IPS-11a (cell line): ENCODE data around the gene PANK1.
"Not testable (repeated sequence)": the region's sequence is repeated elsewhere in the genome, so short reads cannot be mapped to it uniquely, and the experiment has no call there.

Experiments used
- H3K4me3 ChIP-seq: one replicate; pipeline ENCODE4 v1.5.1; 2013; ENCODE audit warnings: low read depth, low read length, control low read depth

Gene PANK1

GRCh38 chr10:89576022-89576421 lies 69.0 kb downstream of the PANK1 start:
- H3K4me3 ChIP-seq: no peak overlapping the region

DNA sequence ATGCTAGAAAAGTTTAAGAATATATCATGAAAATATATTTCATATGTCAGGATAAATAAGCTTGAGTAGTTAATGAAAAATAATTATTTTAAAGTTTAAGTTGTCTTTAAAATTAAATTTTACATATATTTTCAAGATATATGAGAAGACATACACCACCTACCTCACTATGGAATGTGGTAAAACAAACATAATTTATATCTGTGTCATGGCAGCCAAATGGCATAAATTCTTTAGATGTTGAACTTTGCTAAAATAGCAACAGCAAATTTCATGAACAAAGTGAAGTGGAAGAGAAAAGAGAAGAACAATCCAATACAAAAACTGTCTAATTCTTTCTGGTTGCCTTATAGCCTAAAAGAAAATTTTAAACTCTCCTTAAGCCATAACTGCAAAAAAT lies 70.0 kb downstream of the PANK1 start:
- no peak overlapping the region for H3K4me3 ChIP-seq

- H3K4me3 ChIP-seq: no peak overlapping the region
These were observed 70.7 kb downstream of the PANK1 start for GRCh38 chr10:89574368-89574767.

GRCh38 chr10:89567576-89568245 lies 77.3 kb downstream of the PANK1 start:
- no peak overlapping the region for H3K4me3 ChIP-seq

GRCh38 chr10:89566992-89567391 lies 78.0 kb downstream of the PANK1 start:
- no peak overlapping the region for H3K4me3 ChIP-seq

GRCh38 chr10:89566095-89566950 lies 78.7 kb downstream of the PANK1 start:
- no peak overlapping the region for H3K4me3 ChIP-seq

DNA sequence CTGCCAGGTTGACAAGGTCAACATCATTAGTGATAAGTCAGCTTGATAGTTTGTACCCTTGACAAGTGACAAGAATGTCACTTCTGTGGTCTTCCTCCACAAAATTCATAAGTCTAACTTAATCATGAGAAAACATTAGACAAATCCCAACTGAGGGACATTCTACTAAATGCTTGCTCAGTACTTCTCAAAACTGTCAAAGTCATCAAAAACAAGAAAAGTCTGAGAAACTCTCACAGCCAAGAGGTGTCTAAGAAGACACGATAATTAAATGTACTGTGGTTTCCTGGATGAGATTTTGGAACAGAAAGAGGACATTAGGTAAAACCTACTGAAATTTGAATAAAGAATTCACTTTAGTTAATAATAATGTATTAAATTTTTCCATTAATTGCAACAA lies 79.9 kb downstream of the PANK1 start:
- no peak overlapping the region for H3K4me3 ChIP-seq

GRCh38 chr10:89563861-89564478 lies 81.1 kb downstream of the PANK1 start:
- no peak overlapping the region for H3K4me3 ChIP-seq

- no peak overlapping the region for H3K4me3 ChIP-seq
These were observed 81.7 kb downstream of the PANK1 start for GRCh38 chr10:89563311-89563710.

GRCh38 chr10:89556600-89556999 lies 88.4 kb downstream of the PANK1 start:
- no peak overlapping the region for H3K4me3 ChIP-seq

- H3K4me3 ChIP-seq: no peak overlapping the region
These were observed 89.2 kb downstream of the PANK1 start for GRCh38 chr10:89555688-89556445.

DNA sequence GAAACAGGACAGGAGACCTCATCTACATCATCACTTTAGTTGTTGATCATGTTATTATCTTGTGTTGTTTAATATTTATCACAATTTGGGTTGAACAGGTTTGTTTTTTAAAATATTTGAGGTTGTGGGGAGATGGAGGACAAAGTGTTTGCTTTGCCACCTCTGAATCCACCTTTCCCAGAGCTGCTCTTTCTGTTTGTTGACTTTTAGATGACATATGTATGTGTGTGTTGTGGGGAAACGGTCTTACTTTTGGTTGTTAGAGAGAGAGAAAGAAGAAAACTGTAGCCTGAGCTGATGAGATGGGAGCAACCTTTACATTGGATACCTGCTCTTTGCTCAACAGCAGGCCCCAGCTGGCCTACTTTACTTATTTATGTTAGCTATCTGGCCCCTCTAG lies 90.6 kb downstream of the PANK1 start:
- H3K4me3 ChIP-seq: no peak overlapping the region

DNA sequence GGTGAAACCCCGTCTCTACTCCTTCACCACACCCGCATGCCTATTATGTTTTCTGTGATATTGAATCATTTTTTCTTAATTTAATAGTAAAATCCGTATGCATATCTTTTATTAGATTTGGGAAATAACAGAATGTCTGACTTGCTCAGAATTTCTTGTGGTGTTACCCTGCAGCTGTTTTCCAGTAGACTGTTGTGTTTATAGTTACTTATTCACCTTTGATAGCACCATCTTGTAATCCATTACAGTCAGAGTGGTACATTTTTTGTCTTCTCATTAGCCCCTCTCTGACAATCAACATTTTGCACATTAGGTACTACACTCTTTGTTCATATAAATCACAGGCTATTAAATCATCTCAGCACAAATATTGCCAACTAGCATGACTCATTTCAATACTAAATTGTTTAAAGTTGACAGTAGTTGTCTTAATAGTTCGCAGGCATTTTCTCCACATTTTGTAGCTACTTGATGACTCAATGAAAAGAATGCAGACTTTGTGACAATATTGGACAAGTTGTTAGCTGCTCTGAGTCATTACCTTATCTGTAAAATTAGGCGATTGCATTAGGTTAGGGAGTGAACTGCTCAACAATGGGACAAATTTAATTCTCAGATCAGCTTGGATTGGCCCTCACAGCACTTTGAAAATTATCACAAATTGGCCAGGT lies 91.8 kb downstream of the PANK1 start:
- no peak overlapping the region for H3K4me3 ChIP-seq

DNA sequence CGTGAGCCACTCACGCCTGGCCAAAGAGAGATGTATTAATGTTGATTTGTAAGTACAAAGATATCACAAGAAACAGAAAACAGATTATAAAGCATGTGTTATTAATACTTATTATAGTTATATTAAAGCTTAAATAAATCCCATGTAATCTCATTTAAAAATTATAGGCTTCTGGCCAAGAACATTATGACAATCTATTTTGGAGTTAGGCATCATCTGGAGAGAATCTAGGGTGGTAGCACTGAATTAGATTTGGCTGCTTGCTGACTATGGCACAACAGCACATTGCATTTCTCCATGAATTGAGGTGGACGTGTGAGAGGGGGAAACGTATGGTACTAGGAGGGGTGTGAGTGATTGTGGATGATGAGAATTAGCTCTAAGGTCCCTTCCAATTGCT lies 92.8 kb downstream of the PANK1 start:
- H3K4me3 ChIP-seq: no peak overlapping the region

DNA sequence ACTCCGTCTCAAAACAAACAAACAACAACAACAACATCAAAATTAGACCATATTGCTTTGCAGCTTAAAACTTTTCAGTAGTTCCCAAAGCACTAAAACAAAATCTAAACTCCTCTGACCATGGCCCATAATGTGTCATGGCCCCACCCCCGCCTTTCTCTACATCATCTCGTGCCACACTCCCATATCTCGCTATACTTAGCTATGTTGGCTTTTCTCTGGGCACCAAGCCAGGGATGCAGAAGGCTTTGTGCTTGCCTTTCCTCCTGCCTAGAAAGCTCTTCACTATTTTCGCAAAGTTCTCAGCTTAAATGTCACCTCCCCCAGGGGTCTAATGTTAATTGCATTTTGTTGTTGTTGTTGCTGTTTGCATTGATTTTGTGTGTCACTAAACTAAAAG lies 94.5 kb downstream of the PANK1 start:
- no peak overlapping the region for H3K4me3 ChIP-seq

- no peak overlapping the region for H3K4me3 ChIP-seq
These were observed 95.5 kb downstream of the PANK1 start for GRCh38 chr10:89549510-89549909.

DNA sequence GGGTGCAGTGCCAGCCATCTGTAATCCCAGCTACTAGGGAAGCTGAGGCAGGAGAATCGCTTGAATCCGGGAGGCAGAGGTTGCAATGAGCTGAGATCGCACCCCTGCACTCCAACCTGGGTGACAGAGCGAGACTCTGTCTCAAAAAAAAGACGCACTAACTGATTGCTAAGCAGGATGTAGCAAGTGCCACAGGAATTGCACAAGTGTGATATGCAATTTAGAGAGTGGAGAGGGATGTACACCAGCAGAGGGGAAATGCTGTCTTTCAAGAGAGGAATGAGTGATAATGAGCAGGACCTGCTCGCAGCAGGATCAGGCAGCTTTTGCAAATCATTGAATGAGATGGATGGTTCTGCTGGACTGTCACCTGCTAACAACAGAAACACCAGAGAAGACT lies 96.4 kb downstream of the PANK1 start:
- H3K4me3 ChIP-seq: no peak overlapping the region

DNA sequence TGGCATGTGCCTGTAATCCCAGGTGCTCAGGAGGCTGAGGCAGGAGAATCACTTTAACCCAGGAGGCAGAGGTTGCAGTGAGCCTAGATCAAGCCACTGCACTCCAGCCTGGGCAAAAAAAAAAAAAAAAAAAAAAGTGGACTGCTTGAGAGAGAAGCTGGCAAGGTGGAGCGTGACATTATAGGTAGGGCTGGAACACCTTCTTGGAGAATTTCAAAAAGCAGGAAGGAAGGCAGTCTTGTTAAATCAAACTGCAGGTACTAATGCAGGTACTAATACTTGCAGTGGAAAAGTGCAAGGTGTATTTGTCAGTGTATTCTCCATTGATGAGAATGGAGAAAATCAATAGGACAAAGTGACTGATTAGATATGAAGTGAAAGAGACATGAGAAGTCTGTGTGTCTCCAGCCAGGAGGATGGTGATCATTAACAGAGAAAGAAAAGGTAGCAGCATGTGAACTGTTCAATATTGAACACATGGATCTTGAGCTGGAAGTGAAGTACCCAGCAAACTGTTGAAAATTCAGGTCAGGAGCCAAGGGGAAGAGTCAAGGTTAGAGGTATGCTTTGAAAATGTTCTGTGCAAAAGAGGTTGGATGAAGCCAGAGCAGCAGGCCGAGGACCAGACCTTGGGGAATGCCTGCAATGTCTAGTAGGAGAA lies 97.1 kb downstream of the PANK1 start:
- no peak overlapping the region for H3K4me3 ChIP-seq

- not testable (repeated sequence) for H3K4me3 ChIP-seq
These were observed 98.4 kb downstream of the PANK1 start for GRCh38 chr10:89546651-89547050.

DNA sequence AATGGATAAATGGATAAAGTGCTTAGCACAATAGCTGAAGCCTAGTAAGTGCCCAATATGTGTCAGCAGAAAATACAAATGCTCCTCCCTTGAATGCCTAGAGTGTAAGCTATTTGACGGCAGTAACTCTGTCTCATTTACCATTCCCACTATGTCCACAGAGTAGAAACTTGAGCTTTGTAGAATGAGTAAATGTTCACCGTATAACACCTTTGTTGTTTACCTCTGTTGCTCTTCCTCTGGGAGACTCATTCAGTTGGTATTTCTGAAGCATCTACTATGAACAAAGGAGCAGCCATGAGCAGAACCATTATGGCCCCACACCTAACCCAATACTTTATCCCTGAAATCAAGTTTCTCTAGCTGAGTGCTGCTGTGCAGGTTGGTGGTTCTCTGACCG lies 101.2 kb downstream of the PANK1 start:
- no peak overlapping the region for H3K4me3 ChIP-seq
